HG03039 (cell line): ENCODE results near the gene C1orf35.
"Not testable (repeated sequence)": the region's sequence is repeated elsewhere in the genome, so short reads cannot be mapped to it uniquely, and the experiment has no call there.

Experiments
- ATAC-seq: cut with Tn5 transposase; IDR thresholded peaks from one replicate; pipeline ENCODE4 v1.9.1; 2021; ENCODE audit warnings: mild to moderate bottlenecking, moderate library complexity; ENCODE audit not compliant: unreplicated experiment

Gene C1orf35

DNA sequence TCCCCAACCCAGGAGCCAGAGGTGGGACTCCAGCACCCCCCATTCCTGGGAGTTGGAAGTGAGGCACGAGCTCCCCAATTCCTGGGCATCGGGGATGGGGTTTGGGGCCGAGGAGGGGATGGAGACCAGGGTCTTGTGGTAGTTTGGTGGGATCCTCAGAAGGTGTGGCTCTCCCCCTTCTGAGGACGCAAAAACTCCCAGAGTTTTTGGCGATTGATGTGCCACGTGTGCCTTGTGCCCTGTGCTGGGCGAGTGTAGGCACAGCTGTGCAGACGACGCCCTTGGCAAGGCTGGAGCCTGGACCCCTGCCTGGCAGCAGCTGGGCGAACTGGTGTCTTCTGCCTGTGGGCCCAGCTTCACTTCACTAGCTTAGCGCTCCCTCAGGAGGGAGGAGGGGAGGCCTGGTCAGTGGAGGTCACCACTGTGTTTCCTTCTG lies 39.6 kb upstream of the C1orf35 start:
- no peak for ATAC-seq

DNA sequence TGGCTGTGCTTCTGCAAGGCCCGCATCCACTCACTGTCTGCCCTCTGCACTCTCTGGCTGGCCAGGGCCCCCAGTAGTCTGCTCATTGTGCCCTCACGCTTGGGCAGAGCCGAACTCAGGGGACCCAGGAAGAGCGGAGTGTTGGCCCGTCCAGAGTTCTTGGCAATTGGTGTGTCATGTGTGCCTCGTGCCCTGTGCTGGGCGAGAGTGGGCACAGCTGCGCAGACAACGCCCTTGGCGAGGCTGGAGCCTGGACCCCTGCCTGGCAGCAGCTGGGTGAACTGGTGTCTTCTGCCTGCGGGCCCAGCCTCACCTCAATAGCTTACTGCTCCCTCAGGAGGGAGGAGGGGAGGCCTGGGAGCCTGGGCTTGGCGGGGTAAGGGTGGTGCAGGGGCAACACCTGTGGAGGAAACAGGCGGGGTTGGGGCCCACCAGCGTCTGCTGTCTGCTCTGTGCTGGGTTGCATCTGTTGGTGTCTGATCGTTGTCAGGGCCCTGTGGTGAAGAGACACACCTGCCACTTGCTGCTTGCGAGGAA lies 39.1 kb upstream of the C1orf35 start:
- ATAC-seq: no peak

DNA sequence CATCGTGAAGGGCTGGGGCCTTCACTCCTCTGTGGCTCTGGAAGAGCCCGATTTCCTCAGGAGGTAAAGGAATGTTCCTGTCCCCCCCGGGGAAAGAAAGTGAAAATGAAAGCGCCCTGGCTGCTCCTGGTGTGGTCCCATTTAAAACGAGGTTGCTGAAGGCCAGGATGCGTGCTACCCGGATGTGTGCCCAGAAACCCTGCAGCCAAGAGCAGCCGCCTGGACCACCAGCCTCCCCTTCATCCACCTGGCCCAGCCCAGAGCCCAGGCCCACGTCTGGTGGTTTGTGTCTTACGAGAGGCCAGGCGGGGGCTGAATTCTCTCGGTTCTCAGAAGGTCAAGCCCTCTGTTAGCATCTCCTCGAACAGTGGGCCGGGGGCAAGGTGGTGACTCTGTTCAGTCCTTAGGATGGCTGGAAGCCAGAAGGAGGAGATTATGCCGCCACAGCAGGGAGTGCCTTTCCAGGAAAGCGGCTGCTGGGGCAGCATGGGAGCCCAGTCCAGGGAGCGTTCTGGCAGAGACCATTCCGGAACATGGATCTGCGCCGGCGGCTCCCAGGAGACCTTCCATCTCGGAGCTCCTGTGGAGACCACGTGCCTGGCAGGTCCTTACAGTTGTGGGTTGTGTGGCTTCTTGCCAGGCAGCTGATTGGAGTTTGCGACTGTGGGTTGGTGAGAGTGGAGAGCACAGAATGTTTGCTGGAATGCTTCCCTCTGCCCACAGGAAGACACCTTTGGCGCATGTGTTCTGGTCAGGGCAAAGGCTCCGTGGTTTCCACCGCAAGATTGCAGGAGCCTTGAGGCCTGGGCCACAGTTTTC lies 38.3 kb upstream of the C1orf35 start:
- no peak for ATAC-seq

DNA sequence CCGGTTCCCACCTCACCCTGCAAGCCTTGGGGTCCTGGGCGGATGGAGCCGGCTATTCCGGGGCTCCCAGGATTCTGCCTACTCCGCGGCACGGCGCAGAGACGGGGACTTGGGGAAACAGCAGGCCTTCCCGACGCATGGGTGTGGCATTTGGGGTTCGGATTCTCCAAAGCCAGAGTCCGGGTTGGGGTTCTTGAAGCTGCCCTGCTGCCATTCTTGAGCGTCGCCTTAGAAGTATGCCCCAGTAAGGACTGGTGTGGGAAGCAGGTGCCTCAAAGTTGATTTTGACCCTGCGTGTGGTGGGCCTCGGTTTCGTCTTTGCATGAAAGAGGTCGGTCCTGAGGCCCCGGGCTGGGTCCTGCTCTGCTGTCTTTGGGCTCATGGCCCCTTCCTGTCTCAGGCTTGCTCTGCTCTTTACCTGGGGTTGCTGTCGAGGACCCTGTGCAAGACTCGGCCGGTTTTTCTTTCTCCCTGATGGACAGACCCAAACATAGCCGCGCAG lies 37.6 kb upstream of the C1orf35 start:
- ATAC-seq: no peak

DNA sequence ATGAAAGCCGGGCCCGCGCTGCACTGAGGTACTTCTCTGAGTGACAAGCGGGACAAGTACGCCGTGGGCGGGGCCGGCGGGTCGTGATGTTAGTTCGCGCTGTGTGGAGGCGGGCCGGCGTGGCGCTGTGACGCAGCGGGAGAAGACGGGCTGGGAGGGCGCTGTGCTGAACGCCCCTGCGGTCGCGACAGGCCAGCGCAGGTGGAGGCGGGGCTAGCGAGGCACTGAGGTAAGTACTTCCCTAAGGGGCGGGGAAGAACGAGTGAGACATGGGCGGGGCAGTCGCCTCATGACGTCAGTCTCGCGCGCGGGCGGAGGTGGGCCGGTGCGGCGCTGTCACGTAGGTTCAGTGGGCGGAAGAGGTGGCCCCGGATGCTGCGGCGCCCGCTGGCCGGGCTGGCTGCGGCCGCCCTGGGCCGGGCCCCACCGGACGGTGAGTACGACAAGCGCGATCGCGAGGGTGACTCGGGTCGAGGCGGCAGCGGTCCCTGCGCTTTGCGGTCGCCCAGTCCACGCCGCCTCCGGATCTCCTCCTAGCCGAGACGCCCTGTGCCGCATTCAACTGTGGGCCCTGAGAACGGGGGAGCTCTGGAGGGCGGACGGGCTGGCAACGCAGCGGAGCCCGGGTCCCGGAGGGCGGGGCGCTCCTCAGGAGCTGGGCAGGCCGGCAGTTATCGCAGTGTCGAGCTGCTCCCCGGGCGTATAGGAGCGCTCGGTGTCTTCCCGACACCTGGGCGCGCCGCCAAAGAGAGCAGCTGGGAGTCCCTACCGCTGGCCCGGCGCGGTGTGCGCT lies 37.0 kb upstream of the C1orf35 start, which contains the start of gene GUK1:
Gene GUK1, plus strand, starts transcription at position 349 of the 793 bp plus-strand sequence. Its CDS starts 24 bp downstream, at position 373.
- peak; percentile 92 for ATAC-seq

DNA sequence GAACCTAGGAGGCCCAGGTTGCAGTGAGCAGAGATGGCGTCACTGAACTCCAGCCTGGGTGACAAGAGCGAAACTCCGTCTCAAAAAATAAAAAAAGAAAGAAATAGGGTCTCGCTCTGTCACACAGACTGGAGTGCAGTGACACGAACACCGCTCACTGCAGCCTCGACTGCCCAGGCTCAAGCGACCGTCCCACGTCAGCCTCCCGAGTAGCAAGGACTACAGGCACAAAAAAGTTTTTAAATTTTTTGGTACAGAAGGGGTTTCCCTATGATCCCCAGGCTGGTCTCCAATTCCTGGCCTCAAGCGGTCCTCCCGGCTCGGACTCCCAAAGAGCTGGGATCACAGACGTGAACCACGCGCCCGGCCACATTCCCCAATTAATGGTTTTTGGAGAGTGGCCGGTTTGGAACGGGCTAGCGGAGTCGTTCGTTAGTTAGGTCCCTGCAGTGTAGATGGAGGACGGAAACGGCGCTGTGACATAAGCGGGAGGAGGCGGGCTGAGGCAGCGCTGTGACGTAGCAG lies 36.3 kb upstream of the C1orf35 start:
- no peak for ATAC-seq

DNA sequence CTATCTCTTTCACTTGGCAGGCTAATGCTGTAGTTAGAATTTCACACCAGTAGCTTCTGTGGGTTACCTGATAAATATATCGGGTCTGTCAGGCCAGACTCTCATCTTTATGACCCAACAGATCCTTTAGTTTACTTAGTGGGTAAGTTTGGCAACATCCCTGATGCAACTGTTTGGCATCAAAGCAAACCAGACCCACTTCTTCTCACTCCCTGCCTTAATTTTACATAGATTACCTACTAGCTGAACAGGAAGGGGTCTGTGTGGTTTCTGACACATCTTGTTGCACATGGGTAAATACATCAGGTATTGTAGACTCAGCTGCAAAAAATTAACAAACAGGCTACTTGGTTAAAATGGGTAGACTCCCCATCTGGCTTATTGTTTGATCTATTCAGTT lies 33.8 kb upstream of the C1orf35 start:
- no peak for ATAC-seq

DNA sequence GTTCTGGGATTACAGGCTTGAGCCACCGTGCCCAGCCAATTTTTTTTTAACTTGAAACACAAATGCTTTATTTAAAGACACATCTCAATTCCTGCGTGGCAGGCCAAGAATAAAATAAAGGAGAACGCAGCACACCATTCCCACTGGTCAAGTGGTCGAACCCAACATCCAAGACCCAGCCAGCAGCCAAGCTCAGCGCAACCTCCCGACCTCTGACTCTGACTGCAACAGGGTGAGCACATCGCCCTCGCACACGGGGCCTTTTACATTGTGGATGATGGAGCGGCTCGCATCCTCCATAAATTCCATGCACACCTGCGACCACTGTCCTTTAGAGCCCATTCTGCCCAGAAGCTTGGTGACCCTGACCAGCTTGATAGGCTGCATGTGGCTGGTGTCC lies 31.5 kb upstream of the C1orf35 start:
- no peak for ATAC-seq

DNA sequence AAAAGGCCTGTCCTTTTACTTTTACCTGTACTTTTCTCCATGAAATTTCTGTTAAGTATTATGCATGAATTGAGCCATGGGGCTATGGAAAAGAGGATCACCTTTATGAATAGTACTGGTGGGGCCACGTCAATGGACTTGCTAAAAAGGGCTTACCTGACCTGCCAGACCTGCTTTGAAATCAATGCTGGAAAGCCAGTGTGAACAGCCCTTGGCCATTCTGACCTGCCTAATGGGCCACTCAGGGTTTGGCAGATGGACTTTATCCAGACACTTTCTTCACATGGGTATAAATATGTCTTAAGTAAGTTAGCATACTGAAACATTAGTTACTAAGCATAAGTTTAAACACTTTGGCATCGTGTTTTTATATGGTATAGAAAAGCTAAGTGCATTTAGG lies 28.6 kb upstream of the C1orf35 start:
- ATAC-seq: no peak

DNA sequence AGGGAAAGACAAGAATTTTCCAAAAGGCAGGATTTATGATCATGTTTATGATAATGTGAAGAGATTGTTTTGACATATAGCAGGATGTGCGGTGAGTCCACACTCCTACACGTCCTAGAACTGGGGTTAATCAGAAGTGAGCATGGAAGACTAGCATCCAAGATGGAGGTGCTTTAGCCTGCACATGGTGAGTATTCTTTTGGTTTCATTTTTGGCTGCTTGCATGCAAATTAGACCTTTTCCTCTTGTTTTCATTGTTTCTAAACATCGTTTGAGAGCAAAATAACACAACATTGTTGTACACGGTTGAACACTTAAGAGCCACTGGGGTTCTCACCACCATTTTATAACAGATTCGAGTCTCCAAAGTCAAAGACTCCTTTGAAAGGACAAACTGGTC lies 22.1 kb upstream of the C1orf35 start:
- no peak for ATAC-seq

DNA sequence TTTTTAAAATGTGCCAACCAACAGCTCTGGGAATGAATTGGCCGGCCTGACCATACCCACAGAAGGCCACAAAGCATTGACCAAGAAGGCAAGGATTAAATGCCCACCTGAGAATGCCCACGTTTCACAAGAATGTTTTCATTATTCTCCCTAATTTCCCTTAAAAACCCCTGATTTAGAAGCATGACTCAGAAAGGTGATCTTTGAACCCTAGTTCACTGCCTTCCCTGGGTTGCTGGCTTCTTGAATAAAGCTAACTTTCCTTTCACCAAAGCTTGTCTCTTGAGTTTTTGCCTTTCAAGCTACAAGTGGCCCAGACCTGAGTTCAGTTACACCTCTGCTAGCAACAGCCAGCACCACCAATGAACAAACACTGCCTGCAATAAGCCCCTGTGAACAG lies 20.4 kb upstream of the C1orf35 start:
- ATAC-seq: no peak

DNA sequence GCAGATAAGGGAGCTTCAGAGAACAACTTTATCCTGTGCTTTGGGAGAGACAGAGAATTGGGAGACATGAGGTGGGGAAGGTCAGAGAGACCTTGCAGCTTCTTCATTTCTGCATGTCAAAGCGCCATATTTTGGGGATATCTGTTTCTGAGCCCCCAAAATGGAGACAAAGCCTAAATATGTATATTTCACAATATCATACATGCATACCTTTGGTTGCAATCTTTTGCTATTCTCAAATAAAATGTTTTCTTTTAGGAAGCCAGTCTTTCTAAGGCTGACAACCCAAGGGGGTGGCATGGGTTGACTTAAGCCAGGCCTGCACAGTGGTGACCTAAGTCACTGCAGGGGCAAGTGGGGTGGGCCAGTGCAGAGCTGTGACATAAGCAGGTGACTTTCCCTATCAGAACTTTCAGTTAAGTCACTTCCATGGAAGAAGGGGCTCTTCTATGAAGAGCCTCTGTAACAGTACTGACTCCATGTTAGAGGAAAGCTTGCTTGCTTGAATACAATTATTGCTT lies 19.9 kb upstream of the C1orf35 start:
- no peak for ATAC-seq

DNA sequence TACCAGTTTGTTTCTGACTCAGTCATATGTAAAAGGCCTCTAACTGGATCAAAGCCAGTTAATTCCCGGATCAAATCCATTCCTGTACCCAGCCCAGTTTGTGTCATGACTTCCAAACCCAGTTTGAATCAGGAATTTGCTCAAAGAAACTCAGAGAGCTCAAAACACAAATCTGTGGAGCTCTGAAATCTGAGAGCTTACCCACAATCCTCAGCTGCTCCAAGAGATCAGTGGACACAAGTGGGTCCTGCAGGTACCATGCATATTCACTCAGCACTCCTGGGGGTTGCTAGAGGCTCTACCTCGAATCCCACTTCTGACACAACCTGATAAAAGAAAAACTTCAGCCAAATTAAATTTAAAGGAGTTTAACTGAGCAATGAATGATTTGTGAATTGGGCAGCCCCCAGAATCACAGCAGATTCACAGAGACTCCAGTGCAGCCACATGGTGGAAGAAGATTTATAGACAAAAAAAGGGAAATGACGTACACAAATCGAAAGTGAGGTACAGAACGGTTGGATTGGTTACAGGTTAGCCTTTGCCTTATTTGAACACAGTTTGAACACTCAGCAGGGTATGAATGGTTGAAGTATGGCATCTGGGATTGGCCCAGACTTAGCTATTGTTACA lies 17.8 kb upstream of the C1orf35 start:
- ATAC-seq: no peak

DNA sequence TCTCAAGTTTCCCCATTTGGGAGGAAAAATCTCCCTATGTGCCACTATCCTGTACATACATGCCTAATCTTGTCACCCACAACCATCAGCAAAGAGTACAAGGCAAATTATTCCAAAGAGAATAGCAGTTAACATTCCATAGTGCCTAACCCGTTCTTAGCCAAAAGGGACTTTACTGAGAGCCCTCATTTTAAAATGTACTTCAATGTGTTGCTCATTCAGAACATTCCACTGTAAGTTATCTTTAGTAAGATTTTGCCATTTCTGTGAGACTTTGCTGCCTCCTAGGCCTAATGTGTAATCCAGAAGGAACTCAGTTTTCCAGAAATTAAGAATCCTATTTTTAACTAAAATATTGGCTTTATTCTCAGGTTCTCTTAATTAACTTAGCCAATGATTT lies 17.2 kb upstream of the C1orf35 start:
- no peak for ATAC-seq

DNA sequence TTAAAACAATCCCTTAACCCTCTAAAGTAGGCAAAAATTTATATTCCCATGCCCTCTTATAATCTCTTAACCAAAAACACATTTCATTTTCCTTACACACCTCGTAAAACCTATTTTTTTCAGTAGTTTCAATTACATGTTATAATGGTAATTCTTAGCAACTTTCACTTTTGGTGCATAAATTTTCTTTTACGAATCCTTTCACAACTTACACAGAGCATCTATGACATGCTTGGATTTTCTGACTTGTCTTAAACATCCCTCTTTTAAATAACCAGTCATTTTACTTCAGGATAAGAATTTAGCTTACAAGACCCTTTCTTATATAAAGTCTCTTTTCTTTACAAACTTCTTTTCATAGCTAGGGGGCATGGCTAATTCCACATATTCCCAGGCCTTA lies 14.9 kb upstream of the C1orf35 start:
- ATAC-seq: no peak

DNA sequence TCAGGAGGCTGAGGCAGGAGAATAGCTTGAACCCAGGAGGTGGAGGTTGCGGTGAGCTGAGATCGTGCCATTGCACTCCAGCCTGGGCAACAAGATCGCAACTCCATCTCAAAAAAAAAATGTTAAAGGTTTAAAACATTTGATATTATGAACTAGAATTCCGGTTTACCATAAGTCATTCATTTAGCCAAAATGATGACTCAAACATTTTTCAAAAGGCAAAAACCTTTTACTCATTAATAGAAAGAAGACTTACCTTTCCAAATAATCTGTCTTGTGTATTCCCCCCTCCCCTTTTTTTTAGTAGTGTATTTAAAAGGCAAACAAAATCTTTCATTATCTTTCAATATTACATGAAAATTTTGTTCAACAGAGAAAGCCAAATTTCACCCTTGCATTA lies 14.2 kb upstream of the C1orf35 start:
- no peak for ATAC-seq

DNA sequence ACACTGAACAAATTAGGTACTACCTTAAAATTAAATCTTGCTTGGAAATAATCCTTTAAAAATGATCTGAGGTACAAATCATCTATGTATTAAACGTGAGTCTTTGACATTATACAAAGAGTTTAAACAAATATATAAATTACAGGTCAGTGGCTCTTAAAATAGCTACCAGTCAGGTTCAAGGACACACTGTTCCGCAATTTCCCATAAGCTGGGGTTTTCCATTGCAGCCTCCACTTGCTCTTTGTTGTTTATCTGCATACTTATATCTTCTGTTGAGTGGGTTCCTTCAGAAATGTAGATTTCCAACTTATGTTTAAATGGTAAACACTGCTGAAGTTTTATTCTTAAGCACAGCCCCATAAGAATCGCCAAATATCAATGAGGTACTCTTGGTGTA lies 11.7 kb upstream of the C1orf35 start:
- no peak for ATAC-seq

DNA sequence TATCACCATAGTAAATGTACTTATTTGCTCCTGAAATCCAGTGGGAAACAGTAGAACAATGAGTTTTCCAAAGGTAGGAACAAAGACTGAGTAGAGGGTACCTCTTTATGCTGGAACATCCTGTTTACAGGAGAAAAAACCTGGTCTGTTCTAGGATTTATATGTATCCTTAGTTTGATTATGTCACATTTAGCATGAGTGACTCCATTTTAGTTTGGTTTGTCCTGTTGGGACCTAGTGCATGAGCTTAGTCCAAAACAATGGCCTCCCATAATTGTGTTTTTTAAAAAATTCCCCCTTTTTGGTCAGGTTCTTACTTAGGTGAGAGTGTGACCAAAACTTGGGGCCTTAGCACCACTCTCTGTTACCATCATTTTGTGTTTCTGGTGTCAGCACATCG lies 9.5 kb upstream of the C1orf35 start:
- ATAC-seq: no peak

DNA sequence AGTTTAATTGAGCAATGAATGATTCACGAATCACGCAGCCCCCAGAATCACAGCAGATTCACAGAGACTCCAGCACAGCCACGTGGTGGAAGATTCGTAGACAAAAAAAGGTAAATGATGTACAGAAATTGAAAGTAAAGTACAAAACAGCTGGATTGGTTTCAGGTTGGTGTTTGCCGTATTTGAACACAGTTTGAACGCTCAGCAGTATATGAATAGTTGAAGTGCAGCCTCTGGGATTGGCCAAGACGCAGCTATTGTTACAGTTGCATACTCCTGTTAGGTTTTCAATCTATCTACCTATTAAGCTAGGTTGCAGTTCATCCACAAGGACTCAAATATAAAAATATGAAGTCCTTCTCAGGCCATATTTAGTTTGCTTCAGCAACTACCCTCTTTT lies 9.0 kb upstream of the C1orf35 start:
- no peak for ATAC-seq

DNA sequence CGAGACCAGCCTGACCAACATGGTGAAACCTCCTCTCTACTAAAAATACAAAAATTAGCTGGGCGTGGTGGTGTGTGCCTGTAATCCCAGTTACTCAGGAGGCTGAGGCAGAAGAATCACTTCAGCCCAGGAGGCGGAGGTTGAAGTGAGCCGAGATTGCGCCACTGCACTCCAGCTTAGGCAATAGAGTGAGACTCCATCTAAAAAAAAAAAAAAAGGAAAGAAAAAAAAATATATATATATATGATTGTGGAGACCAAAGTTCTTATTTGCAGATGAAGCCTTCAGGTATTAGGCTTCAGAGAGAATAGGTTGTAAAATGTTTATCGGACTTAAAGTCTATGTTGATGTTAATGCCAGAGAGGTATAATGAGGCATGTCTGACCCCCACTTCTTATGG lies 8.2 kb upstream of the C1orf35 start:
- not testable (repeated sequence) for ATAC-seq

DNA sequence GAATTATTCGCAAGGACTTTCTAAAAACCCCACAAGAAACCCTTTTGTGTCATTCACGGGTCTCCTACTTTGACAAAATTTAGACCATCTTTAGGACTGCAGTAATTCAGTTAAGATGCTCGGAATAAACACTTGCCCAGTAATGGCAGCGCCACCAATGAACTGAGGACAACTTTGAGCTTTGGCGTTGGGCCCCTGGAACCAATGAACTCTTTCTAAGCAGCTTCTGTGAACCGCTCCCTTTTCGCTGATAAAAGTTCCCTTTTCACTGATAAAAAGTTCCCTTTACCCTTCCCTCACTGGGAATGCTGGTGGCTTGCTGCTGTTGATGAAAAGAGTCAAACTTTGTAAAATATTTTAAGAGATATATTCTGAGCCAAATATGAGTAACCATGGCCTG lies 7.4 kb upstream of the C1orf35 start:
- no peak for ATAC-seq
